Measurements from ENCODE around the gene TMC6. TPM values are rescaled to one million over a fixed set of nuclear protein-coding genes. Genes with fewer than 3 reads are reported as not detected.
"Not testable (repeated sequence)": the region's sequence is repeated elsewhere in the genome, so short reads cannot be mapped to it uniquely, and the experiment has no call there.

Gene TMC6
- total RNA-seq, 4 donors from 2014 or later, result 21.8 to 72.8 (median 51.3) TPM

DNA sequence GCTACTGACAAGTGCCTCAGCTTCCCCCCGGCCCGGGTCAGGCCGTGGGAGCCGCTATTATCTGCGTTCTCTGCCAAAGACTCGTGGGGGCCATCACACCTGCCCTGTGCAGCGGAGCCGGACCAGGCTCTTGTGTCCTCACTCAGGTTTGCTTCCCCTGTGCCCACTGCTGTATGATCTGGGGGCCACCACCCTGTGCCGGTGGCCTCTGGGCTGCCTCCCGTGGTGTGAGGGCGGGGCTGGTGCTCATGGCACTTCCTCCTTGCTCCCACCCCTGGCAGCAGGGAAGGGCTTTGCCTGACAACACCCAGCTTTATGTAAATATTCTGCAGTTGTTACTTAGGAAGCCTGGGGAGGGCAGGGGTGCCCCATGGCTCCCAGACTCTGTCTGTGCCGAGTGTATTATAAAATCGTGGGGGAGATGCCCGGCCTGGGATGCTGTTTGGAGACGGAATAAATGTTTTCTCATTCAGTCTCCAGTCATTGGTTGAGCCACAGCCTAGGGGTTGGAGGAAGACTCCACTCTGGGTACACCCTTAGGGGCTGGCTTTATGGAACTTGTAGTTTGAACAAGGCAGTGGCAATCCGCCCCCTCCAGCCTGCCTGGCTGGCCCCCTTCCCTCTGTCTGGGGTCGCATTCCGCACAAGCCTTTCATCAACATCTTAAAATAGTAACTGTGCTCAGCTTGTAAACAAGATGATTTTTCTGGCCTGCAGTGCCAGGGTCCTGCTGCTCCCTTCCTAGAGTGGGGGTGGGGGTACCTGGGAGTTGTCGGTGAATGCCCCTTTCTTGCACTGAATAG lies 43.9 kb upstream of the TMC6 start:
- DNase-seq (ENCODE audit: low spot score), result no peak
- no peak for ATAC-seq (ENCODE audit: low FRiP score)

DNA sequence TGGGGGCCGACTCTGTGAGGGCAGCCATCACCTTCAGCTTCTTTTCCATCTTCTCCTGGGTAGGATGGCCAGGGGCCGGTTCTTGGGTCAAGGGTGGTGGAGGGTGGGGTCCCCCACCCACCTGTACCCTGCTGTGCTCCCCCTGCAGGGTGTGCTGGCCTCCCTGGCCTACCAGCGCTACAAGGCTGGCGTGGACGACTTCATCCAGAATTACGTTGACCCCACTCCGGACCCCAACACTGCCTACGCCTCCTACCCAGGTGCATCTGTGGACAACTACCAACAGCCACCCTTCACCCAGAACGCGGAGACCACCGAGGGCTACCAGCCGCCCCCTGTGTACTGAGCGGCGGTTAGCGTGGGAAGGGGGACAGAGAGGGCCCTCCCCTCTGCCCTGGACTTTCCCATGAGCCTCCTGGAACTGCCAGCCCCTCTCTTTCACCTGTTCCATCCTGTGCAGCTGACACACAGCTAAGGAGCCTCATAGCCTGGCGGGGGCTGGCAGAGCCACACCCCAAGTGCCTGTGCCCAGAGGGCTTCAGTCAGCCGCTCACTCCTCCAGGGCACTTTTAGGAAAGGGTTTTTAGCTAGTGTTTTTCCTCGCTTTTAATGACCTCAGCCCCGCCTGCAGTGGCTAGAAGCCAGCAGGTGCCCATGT lies 43.2 kb upstream of the TMC6 start:
- ATAC-seq (ENCODE audit: low FRiP score); DNase-seq (ENCODE audit: low spot score): not testable (repeated sequence)

More for the DNA sequence above, 43.9 kb upstream of the TMC6 start:
- TF ChIP-seq, protein P1, sequence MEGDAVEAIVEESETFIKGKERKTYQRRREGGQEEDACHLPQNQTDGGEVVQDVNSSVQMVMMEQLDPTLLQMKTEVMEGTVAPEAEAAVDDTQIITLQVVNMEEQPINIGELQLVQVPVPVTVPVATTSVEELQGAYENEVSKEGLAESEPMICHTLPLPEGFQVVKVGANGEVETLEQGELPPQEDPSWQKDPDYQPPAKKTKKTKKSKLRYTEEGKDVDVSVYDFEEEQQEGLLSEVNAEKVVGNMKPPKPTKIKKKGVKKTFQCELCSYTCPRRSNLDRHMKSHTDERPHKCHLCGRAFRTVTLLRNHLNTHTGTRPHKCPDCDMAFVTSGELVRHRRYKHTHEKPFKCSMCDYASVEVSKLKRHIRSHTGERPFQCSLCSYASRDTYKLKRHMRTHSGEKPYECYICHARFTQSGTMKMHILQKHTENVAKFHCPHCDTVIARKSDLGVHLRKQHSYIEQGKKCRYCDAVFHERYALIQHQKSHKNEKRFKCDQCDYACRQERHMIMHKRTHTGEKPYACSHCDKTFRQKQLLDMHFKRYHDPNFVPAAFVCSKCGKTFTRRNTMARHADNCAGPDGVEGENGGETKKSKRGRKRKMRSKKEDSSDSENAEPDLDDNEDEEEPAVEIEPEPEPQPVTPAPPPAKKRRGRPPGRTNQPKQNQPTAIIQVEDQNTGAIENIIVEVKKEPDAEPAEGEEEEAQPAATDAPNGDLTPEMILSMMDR (IDR thresholded peaks at IDR 0.05), result no peak

DNA sequence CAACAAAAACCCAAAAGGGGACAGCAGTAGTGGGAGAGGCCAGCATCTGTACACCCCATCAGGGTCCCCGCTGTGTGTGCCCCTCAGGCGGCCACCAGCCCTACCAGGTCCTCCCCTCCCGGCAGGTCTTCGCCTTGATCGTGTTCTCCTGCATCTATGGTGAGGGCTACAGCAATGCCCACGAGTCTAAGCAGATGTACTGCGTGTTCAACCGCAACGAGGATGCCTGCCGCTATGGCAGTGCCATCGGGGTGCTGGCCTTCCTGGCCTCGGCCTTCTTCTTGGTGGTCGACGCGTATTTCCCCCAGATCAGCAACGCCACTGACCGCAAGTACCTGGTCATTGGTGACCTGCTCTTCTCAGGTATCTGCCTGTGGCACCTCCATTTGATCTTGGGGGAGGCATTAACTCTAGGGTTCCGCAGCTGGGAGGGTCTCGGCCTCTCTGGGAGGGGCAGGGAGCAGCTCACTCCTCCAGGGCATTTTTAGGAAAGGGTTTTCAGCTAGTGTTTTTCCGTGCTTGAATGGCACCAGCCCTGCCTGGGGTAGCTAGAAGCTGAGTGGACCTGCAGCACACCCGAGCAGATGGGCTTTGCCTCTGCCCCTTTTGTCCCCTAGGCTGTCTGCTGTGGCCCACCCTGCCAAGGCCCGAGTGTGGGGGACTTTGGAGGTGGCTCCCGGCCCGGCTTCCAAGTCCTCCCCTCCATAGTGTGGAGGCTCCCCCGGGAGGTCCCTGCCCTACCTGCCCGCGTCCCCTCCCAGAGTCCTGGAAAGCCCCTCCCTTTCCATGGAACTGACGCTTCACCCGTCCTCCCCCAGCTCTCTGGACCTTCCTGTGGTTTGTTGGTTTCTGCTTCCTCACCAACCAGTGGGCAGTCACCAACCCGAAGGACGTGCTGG lies 42.4 kb upstream of the TMC6 start:
- TF ChIP-seq, protein P1 (IDR thresholded peaks at IDR 0.05), result no peak
- DNase-seq (ENCODE audit: low spot score), result no peak
- ATAC-seq (ENCODE audit: low FRiP score), result no peak

DNA sequence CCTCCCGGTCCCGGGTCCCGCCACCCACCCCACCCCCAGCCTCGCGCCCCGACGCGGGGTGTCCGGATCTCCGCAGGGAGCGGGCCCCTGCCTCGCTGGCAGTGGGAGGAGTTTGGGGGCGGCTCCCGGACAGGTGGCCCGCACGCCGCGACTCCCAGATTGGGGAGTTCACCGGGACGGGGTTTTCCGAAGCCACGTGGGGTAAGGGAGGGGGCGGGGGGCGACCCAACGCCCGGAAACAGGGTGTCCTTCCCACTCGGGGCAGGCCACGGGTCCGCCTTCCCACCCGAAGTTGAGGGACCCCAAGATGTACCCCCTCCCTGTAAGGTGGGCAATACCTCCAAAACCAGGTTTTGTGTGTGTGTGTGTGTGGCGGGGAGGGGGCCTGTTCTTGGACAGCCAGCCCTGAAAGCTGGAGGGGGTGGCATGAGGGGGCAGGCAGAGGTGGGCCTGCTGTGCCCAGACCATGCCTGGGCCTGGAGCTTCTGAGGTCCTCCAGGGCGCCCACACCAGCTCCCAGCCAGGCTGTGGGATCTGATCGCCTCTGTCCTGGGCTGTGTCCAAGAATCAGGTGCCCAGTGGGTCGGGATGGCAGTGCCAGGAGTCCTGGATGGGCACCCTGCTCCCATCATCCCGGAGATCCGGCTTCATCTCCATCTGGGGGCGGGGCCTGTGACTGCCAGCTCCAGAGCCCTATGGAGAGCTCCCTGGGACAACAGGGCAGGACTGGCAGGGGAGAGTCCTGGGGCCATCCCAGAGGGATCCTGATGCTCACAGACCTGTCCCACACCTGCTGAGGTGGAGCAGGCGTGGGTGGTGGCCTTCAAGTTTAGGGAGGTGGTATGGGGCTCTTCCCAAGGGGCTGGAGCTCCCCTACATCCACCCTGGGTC lies 40.6 kb upstream of the TMC6 start:
- ATAC-seq (ENCODE audit: low FRiP score), result peak; percentile 37
- TF ChIP-seq, protein P1 (IDR thresholded peaks at IDR 0.05), result no peak
- no peak for DNase-seq (ENCODE audit: low spot score)

DNA sequence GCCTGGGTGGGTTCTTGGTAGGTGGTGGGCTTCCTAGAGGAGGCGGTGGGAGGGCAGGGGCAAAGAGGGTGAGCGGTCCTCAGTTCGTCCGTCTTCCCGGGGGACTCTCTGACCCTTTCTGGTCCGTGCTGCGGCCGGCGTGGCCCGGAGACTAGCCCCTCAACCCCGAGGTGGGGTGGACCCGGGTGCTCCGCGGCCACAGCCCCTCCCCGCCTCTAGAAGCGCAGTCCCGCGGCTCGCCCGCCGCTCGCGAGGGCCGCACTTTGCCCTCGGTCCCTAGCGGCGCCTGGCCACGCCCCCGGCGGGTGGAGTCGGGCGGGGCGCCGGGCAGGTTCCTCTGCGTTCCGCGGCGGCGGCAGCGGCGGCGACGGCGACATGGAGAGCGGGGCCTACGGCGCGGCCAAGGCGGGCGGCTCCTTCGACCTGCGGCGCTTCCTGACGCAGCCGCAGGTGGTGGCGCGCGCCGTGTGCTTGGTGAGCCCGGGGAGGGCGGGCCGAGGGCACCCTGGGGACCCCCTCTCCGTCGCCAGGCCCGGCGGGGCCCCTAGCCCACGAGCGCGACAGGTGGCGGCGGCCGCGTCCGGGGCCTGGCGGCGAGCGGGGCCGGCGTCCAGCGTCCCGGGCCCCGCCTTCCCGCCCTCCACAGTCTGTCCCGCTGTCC lies 39.8 kb upstream of the TMC6 start, which contains the start of gene SYNGR2:
Gene SYNGR2 (plus strand): TSS at position 340 of the 661 bp plus-strand sequence. CDS start 36 bp downstream, at position 376.
- DNase-seq (ENCODE audit: low spot score) (peak; percentile 50), ATAC-seq (ENCODE audit: low FRiP score) (peak; percentile 56)
- TF ChIP-seq, protein P1 (IDR thresholded peaks at IDR 0.05), result no peak

DNA sequence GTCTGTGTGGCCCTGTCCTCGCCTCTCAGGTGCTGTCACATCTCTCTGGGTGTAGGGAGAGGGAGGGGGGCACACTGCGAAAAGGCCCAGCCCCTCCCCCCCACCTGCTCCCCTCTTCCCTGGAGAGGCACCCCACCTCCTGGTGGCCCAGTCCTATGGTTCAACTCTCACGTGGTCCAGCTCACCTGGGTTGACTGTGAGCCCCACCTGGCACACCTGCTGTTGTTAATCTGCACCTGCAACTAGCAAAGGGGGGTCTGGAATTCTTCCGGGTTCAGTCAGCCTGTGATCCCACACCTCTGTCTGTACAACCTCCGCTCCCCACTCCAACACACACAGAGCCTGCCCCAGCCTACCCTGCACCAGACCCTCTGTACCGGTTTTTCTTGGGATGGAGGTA lies 37.9 kb upstream of the TMC6 start:
- no peak for ATAC-seq (ENCODE audit: low FRiP score)
- TF ChIP-seq, protein P1 (IDR thresholded peaks at IDR 0.05), result no peak
- DNase-seq (ENCODE audit: low spot score), result no peak

All from omental fat pad (tissue), 4 donors.